Brain microvascular endothelial cell (primary cell): ENCODE measurements around the gene ZNF521.
"Not testable (repeated sequence)": the region's sequence is repeated elsewhere in the genome, so short reads cannot be mapped to it uniquely, and the experiment has no call there.

Experiments used
- DNase-seq: peaks from one replicate; pipeline ENCODE4 v3.0.0-alpha.2; 2020
- H3K27ac ChIP-seq: fragments of 250-450 bp; sonication (Bioruptor Pico); 2 replicates; pipeline ENCODE4 v1.5.1; 2020; ENCODE audit warnings: mild to moderate bottlenecking, moderate library complexity
- H3K27me3 ChIP-seq: fragments of 250-450 bp; sonication (Bioruptor Pico); replicated peaks from 2 replicates; pipeline ENCODE4 v1.5.1; 2020; ENCODE audit warnings: mild to moderate bottlenecking
- H3K36me3 ChIP-seq: fragments of 250-450 bp; sonication (Bioruptor Pico); replicated peaks from 2 replicates; pipeline ENCODE4 v1.5.1; 2020; ENCODE audit warnings: mild to moderate bottlenecking
- H3K4me3 ChIP-seq: 2 replicates; pipeline ENCODE4 v1.5.1; 2011; ENCODE audit warnings: low read depth, mild to moderate bottlenecking, control low read depth, low read length, moderate library complexity
- CTCF ChIP-seq: IDR thresholded peaks from 2 replicates; pipeline ENCODE4 v1.5.1; 2011; ENCODE audit warnings: low read depth, mild to moderate bottlenecking, moderate library complexity, low read length, control low read depth, inconsistent platforms; ENCODE audit errors: missing control alignments
- in situ Hi-C: cut with HindIII; loops from 2 replicates; pipeline ENCODE4 v1.10.0; 2017; ENCODE audit warnings: low sequenced_read_pairs, low pct_ligation_motif_present

ZNF521 gene

GRCh38 chr18:25033747-25034471, 318.1 kb downstream of the ZNF521 start:
- TF ChIP-seq CTCF: no peak
- no peak overlapping the region for H3K27ac ChIP-seq
- H3K36me3 ChIP-seq: no peaks in the 10 kb centered on the region
- in situ Hi-C loops: no loop called here
- no peaks in the 10 kb centered on the region for H3K27me3 ChIP-seq
- DNase-seq: no peak
- H3K4me3 ChIP-seq: no peak overlapping the region

- H3K36me3 ChIP-seq, DNase-seq, H3K27ac ChIP-seq, in situ Hi-C loops, H3K4me3 ChIP-seq, H3K27me3 ChIP-seq: not testable (repeated sequence)
Measured at GRCh38 chr18:25033175-25033574, 318.8 kb downstream of the ZNF521 start.

GRCh38 chr18:25029802-25030201, 322.2 kb downstream of the ZNF521 start:
- no peak overlapping the region for H3K27ac ChIP-seq
- no peaks in the 10 kb centered on the region for H3K36me3 ChIP-seq
- no peak overlapping the region for H3K4me3 ChIP-seq
- H3K27me3 ChIP-seq: no peaks in the 10 kb centered on the region
- no peak for DNase-seq
- TF ChIP-seq CTCF: no peak
- in situ Hi-C loops: no loop called here

GRCh38 chr18:25019931-25020330, 332.0 kb downstream of the ZNF521 start:
- no peak for DNase-seq
- no peak for TF ChIP-seq CTCF
- no peaks in the 10 kb centered on the region for H3K36me3 ChIP-seq
- H3K27me3 ChIP-seq: no peaks in the 10 kb centered on the region
- H3K27ac ChIP-seq: no peak overlapping the region
- in situ Hi-C loops: no loop called here
- H3K4me3 ChIP-seq: no peak overlapping the region

- H3K27ac ChIP-seq: no peak overlapping the region
- H3K4me3 ChIP-seq: no peak overlapping the region
- H3K27me3 ChIP-seq: no peaks in the 10 kb centered on the region
- no peaks in the 10 kb centered on the region for H3K36me3 ChIP-seq
- in situ Hi-C loops: no loop called here
- TF ChIP-seq CTCF: no peak
- DNase-seq: no peak
Measured at GRCh38 chr18:25019086-25019860, 332.7 kb downstream of the ZNF521 start.

- no peak for TF ChIP-seq CTCF
- Histone ChIP-seq H3K4me3 (no peak overlapping the region), H3K27ac (no peak overlapping the region), H3K36me3 (no peaks in the 10 kb centered on the region), H3K27me3 (no peaks in the 10 kb centered on the region)
- DNase-seq: no peak
- in situ Hi-C loops: no loop called here
Measured at GRCh38 chr18:25016666-25017065, 335.3 kb downstream of the ZNF521 start.
